HG02588 (cell line): ENCODE measurements around the gene ZNF766.
"Not testable (repeated sequence)": the region's sequence is repeated elsewhere in the genome, so short reads cannot be mapped to it uniquely, and the experiment has no call there.

ENCODE experiments used
- ATAC-seq: cut with Tn5 transposase; IDR thresholded peaks from one replicate; pipeline ENCODE4 v1.9.1; 2021; ENCODE audit warnings: mild to moderate bottlenecking, moderate library complexity; ENCODE audit not compliant: unreplicated experiment

The ZNF766 gene

DNA sequence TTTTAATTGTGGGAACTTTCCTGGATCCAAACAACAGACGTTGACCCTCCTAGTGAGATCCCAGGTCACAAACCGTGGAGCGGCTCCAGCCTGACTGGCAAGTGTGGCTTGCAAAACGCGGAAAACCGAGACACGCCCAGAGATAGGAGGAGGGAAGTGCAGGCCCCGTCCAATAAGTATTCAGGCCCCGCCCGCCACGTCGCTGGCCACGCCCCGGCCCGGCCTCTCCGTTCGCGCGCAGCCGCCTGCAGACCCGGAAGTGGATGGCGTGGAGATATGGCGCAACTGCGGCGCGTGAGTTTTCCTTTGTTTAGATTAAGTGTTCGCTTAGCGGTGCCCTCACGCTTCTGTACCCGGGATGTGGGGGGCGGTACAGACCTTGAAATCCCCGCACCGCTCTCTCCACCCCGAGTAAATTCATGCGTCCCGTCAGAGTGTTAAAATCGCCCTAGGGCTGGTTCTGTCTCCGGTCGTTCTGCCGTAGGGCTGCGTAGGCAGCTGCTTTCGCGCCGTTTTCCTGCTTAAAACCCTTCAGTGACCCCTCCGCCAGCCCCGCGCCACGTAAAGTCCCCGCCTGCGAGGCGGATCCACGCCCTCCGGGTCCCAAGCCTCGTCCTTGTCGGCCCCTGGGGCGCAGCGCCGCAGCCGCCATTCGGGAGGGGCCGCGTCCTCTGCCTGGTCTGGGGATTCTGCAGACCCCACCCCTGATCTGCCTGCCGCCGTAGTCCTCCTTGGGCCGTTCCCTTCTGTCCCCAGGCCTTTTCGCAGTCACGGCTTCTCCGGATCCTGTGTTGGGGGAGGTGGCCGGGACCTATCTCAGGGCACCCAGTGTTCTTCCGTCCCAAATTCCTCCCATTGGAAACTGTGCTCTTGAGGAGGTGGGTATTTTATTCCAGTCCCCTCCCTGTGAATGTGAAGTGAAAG, at the start of gene ZNF766:
ZNF766 (plus strand) TSS at position 250 of the 924 bp plus-strand sequence; CDS start at position 277, 27 bp downstream.
- peak; percentile 98 for ATAC-seq

DNA sequence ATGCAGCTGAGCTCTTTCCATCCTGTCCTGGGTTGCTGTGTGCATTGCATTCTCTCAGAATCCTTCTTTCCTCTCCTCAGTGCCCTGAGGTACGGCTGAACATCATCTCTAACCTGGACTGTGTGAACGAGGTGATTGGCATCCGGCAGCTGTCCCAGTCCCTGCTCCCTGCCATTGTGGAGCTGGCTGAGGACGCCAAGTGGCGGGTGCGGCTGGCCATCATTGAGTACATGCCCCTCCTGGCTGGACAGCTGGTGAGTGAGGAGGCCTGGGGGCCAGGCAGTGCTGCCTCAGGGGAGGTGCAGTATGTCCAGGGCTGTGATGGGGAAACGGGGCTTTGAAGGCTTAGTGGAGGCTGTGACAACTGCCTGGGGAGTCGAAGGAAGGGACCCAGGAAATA, 49.8 kb upstream of the ZNF766 start:
- ATAC-seq, result no peak

DNA sequence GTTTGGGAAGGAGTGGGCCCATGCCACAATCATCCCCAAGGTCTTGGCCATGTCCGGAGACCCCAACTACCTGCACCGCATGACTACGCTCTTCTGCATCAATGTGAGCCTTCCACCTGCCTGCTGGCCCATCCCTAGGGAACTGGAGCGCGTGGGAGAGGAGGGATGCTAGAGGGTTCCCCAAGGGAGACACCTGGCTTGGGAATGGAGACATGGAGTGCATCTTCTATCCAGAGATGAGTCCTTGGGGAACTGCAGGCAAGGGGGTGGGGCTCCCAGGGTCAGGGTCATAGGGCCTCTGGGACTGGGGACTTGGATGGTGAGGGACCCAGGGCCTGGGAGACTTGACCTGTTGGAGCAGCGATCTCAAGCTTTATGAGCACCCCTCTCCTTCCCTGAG, 48.4 kb upstream of the ZNF766 start:
- no peak for ATAC-seq

- ATAC-seq, result no peak
Measured at GRCh38 chr19:52221831-52222375, 47.5 kb upstream of the ZNF766 start.

- ATAC-seq, result no peak
Measured at GRCh38 chr19:52224211-52224610, 45.2 kb upstream of the ZNF766 start.

DNA sequence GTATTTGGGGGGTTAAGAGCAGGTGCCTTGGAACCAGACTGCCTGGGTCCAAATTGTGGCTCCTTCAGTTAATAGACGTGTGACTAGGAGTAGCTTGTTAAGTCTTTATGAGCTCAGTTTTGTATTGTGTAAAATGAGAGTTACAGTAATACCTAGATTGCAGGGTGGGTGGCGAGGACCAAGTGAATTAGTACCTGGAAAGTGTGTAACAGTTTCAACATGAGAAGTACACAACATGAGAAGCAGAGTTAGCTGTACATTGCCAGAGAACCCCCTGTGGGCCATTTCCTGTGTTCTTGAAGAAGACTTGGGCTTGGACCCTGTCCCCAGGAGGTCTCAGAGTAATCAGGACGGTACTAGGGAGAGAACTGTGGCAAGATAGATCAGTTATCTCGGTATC, 42.7 kb upstream of the ZNF766 start:
- ATAC-seq, result no peak

DNA sequence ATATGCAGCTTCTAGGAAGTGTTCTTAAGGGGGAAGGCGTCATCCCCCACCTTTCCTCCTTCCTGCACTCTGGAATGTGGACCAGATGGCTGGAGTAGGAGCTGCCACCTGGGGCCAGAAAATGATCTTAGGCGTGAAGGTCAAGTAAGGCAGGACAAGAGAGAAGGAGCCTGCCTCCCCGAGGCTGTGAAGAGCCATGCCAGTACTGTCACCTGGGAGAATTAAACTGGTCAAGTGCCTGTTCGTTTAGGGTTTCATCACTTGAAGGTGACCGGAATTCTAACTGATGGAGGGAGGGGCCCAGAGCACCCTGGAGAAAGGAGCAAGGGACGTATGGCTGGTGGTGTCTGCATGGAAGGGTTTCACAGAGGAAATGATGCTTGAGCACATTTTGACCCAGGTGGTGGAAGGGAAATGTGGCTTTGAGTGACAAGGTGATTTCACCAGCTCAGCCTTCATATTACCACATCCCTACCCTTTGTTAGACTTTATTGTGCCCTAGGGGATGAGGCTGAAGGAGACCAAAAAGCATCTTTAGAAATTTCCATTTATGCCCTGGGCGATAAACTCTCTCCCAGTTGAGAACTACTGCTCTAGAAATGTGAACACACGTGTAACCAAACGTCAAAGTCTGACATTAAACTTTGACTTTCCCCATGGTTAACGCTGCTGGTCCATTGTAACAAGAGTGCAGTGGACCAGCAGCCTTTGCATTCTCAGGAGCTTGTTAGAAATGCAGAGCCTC, 42.0 kb upstream of the ZNF766 start:
- no peak for ATAC-seq

- ATAC-seq, result no peak
Measured at GRCh38 chr19:52227980-52228379, 41.4 kb upstream of the ZNF766 start.

DNA sequence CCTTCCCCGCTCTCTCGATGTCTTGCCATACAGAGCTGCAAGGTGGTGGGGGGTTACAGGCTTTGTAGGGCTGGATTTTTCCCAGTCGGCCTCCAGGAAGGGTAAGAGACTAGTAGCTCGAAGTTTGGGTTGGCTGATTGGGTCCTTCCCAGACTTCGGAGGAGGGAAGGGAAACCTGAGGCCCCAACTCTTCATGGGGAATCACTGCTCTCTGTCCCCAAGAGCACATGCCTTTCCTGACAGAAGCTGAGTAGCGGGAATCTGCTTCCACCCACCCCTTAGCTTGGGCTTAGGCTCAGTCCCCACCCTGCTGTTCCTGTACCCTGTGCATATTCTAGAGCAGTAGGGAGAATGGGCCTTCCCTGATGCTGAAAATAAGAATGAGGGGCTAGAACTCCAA, 39.9 kb upstream of the ZNF766 start:
- ATAC-seq, result no peak

GRCh38 chr19:52230685-52231084, 38.7 kb upstream of the ZNF766 start:
- no peak for ATAC-seq

GRCh38 chr19:52231154-52231910, 38.1 kb upstream of the ZNF766 start:
- ATAC-seq, result no peak

- ATAC-seq, result no peak
Measured at GRCh38 chr19:52234406-52234805, 35.0 kb upstream of the ZNF766 start.

DNA sequence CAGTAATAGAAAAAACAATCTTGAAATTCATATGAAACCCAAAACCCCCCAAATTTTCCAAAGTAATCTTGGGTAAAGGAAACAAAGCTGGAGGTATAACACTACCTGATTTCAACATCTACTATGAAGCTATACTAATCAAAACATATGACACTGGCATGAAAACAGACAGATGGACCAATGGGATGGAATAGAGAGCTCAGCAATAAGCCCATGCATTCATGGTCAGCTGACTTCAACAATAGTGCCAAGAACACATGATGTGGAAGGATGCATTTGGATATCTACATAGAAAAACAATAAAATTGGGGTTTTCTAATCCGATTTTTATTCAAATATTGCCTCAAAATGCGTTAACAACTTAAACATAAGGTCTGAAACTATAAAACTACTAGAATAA, 32.2 kb upstream of the ZNF766 start:
- ATAC-seq, result no peak

GRCh38 chr19:52237771-52238400, 31.5 kb upstream of the ZNF766 start:
- no peak for ATAC-seq

DNA sequence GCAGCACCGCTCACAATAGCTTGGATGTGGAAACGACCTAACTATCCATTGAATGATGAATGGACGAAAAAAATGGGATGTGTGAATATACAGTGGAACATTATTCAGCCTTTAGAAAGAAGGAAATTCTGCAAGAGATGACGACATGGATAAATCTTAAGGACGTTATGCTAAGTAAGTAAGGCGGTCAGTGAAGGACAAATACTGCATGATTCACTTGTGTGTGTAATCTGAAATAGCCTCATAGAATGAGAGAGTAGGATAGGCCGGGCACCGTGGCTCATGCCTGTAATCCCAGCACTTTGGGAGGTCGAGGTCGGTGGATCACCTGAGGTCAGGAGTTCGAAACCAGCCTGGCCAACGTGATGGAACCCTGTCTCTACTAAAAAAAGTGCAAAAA, 25.4 kb upstream of the ZNF766 start:
- no peak for ATAC-seq

GRCh38 chr19:52248241-52248640, 21.1 kb upstream of the ZNF766 start:
- no peak for ATAC-seq

DNA sequence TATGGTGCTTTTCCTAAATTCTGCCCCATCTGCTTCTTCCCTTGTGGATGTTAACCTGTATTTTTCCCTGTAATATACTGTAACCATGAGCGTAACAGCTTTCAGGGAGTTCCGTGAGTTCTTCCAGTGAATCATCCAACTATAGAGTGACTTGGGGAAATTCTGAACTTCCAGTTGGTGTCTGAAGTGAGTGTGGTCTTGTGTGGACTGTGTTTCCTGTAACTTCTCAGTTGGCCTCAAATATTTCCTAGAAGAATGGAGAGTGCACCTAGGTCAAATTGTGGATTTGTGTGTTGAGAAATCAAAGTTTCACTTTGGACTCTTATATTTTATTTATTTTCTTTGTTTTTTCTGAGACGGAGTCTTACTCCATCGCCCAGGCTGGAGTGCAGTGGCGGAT, 11.0 kb upstream of the ZNF766 start:
- no peak for ATAC-seq

- ATAC-seq, result not testable (repeated sequence)
Measured at GRCh38 chr19:52265556-52265955, 3.8 kb upstream of the ZNF766 start.

DNA sequence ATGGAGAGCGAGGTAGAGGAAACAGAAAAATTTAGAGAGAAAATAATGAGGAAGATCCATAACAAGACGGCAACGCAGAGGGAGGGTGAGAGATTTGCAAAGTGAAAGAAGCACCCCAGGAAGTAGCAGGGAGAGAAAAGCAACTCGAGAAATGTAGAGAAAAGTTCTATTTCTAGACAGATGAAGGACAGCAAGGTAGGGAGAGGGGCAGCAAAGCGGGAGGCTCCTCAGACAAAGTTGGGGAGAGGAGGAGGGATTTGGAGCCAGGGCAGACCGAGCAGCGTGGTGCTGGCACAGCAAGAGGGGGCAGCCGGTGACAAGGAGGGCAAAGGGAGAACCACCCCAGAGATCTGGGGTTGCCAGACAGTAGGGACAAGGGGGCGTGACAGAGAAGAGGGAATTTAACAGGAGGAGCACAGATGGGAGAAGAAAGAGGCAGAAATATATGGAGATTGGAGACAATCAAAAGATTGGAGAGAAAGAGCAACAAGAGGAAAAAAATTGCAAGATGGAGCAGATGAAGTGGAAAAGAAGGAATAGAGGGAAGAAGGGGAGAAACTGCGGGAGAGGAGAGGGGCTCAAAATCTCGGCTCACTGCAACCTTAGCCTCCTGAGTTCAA, 989 bp downstream of the ZNF766 start:
- no peak for ATAC-seq

DNA sequence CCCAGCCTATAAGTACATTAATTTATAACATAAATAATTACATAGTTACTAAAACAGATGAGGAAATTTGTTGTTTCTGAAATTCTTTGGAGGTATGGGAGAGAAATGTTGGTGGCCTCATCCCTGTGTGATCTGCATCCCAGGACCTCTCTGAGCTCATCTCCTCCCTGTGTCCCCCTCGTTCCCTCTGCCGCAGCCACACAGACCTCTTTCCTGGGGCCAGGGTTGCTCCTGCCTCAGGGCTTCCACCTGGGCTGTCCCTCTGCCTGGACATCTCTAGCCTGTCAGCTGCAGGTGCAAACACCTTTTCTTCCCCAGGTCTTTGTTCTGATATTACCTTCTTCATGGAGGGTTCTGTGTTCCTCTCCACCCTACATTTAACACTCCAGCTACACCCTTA, 3.9 kb downstream of the ZNF766 start:
- ATAC-seq, result no peak
